ENCODE results near the gene LSG1.
"Not testable (repeated sequence)": the region's sequence is repeated elsewhere in the genome, so short reads cannot be mapped to it uniquely, and the experiment has no call there.

The LSG1 gene

DNA sequence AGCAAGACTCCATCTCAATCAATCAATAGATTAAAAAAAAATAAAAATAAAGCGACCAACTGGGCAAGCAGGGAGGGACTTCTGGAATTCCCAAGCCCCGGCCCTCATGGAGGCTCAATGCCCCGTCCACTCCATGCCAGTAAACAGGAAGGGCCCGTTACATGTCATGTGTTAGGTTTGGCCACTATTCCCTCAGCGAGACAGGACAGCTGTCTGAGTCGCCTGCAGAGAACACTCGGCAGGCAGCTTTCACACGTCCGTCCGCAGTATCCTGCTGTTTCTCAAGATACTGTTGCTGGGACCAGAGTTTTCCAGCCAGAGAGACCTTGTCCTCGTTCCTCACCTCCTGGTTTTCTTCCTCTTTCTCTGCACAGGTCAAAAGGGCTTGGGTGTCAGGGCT lies 56.8 kb downstream of the LSG1 start:
- DNase-seq: no peak

DNA sequence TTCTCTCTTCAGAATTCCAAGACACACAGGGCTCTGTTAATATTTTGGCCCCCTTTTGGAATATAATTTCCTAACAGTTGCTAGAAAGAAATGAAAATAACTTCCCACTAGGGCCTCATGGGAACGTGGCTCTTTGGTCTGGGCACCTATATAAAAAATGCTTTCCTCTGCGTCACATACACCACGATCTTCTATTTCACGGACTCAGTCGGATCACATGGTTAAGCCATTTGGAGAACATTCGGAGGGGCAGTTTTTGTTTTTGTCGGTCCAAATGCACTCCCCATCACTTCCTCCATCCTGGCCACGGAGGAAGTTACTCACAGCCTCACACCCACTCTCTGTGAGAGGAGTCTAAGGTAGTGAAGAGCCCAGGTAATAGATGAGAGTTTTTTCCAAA lies 59.8 kb downstream of the LSG1 start:
- no peak for DNase-seq

DNA sequence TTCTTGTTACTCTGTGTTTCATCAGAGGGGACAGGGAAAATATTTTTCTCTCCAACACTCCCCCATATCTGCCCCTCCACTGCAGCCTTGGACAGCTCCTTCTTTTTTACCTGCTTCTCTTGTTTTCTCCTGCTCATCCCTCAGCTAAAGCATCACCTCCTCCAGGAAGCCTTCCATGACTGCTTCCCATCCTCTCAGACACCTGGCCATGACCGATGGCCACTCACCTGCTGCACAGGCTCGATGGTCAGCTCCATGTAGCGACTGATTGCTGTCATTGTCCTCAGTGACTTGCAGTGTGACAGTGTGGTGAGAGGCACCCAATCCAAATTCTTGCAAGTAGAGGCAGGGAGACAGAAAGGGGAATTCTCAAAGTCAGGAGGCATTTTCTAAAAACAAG lies 61.3 kb downstream of the LSG1 start:
- DNase-seq: no peak

DNA sequence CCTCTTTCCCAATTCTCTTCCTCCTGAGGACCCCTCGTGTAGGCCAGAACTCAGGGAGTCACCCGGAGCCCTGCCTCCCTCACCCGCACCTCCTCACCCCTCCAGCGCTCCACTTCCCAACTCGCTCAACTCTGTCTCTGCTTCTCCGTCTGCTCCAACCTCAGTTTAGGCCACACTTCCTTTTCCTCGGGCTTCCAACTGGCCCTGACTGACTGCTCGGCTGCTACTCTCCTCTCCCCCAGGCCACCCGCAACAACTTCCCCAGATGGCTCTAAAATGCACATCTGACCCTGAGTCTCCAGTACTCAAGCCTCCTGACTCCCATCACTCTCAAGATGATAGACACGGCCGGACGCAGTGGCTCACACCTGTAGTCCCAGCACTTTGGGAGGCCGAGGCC lies 62.4 kb downstream of the LSG1 start:
- DNase-seq: no peak

DNA sequence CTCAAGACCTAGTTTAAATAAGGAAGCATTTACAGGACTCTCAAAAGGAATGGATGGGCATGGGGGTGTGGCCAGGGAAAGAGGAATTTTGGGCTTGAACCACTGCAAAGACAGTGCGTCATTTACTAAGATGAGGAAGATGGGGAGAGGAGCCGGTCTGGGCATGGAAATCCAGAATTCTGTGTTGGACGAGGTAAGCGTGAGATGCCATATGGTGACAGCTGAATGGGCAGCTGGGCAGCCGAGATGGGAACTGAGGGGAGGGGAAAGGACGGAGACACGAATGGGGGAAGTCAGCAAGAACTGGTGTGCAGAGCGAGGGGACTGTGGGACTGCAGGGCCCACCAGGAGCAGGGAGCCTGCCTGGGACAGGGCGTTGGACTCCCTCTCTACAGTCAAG lies 63.0 kb downstream of the LSG1 start:
- DNase-seq: no peak

DNA sequence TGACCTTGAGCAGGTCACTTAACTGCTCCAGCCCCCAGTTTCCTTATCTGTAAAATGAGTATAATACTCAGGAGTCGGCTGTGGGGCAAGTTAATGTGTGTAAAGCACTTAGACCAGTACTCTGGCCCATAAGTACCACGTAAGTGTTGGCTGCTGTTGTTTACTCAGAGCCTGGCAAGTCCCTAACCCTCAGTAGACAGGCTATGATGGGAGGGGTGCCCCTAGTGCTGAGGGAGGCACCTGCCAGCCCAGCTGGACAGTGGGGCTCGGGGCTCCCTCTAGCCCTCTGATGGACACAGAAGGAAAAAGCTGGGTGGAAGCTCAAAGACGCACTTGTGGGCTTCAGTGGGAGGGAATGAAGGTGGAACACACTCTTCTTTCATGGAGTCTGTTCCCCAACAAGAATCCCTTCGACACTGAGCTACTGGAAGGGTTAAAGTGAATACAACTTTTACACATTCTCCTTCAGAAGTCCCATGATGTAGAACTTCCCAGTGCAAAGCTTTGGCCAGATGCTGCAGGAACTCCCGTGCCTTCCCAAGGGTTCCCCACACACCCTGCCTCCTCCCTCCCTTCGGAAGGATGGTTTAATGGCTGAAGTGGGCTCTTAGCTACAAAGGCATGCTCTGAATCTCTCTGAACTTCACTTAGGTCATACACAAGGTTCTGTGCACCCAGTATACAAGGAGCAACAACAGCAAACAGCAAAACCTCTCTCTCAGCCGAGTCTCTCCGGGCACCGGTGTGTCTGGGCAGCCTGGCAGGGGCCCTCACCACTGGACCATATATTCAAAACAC lies 64.2 kb downstream of the LSG1 start:
- DNase-seq: peak; percentile 35

DNA sequence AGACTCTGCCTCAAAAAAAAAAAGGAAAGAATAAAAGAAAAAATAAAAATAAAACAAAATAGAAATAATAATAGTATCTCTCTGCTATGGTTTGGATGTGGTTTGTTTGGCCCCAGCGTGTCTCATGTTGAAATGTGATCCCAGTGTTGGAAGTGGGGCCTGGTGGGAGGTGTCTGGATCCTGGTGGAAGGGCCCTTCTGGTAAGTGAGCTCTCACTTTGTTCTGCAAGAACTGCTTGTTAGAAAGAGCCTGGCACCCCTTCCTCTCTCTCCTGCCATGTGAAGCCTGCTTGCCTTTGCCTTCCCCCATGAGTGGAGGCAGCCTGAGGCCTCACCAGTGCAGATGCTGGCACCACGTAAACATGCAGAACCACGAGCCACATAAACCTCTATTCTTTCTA lies 65.0 kb downstream of the LSG1 start:
- no peak for DNase-seq

DNA sequence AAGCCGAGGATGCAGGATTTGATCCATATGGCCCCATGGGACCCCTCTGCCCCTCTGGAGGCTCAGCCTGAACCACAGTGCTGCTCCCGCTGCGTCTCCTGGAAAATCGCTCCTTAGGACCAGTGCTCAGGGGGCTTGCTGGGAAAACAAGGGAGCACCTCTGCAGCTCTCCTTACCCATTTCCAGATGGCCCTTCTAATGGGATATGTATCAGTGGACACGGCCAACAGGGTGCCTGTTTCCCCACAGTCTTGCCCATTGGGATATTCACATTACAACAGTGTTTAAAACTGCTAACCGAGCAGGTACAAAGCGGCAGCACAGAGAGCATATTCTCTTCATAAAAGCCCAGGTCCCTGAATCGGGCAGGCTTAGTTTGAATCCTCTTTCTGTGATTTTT lies 65.8 kb downstream of the LSG1 start:
- DNase-seq: no peak

DNA sequence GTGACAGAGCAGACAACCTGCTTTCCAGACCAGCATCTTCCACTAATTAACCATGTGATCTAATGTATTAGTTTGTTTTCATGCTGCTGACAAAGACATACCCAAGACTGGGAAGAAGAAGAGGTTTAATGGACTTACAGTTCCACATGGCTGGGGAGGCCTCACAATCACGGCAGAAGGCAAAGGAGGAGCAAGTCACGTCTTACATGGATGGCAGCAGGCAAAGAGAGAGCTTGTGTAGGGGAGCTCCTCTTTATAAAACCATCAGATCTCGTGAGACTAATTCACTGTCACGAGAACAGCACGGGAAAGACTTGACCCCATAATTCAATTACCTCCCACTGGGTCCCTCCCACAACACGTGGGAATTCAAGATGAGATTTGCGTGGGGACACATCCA lies 66.7 kb downstream of the LSG1 start:
- DNase-seq: not testable (repeated sequence)

DNA sequence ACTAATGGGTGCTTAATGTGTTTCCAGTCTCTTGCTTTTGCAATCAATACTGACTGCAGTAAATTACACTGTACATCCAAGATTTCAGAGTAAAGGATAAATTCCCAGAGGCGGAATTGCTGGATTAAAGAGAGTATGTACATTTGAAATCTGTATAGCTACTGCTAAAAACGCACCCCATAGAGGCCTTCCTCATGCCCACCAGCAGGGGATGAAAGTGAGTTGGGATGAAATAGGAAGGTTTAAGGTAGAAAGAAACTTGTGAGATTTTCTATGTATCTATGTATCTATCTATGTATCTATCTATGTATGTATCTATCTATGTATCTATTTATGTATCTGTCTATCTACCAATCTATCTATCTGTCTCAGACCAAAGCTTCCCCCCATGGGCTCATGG lies 67.2 kb downstream of the LSG1 start:
- no peak for DNase-seq

DNA sequence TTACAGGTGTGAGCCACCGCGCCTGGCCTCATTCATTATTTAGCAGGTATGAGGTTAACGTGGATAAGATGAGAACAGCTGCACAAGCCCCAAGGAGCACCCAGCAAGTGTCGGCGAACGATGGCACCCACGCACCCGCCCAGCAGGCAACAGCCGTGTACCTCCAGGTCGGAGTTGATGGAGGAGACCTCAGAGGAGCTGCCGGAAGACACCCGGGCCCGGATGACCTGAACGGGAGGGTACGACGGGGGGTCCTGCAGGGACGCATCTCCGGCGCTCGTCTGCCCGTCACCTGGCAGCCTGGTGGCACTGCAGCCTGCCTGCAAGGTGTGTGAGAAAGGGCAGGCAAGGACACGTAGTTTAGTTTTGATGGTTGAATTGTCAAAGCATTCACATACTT lies 67.9 kb downstream of the LSG1 start:
- no peak for DNase-seq

DNA sequence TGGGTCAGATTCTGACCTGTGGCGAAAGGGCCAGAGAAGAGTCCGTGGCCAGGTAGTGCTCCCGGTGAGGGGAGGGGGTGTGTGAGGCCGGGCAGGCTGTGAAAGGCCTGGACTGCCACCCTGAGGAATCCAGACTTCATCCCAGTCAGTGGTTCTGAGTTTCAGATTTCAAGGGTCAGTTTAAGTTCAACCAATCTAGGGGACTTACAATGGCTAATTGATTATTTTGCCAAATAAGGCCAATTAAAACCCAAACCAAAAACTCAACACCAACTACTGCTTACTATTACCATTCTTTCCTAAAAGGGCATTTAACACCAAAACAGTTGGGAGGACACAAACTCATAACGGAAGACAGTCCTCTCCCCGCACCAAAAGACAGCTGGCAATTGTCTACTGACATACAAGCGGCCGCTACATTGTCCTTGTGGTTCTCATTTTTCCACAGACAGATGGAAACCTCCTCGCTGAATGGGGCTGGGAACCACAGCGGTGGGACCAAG lies 69.3 kb downstream of the LSG1 start:
- no peak for DNase-seq

DNA sequence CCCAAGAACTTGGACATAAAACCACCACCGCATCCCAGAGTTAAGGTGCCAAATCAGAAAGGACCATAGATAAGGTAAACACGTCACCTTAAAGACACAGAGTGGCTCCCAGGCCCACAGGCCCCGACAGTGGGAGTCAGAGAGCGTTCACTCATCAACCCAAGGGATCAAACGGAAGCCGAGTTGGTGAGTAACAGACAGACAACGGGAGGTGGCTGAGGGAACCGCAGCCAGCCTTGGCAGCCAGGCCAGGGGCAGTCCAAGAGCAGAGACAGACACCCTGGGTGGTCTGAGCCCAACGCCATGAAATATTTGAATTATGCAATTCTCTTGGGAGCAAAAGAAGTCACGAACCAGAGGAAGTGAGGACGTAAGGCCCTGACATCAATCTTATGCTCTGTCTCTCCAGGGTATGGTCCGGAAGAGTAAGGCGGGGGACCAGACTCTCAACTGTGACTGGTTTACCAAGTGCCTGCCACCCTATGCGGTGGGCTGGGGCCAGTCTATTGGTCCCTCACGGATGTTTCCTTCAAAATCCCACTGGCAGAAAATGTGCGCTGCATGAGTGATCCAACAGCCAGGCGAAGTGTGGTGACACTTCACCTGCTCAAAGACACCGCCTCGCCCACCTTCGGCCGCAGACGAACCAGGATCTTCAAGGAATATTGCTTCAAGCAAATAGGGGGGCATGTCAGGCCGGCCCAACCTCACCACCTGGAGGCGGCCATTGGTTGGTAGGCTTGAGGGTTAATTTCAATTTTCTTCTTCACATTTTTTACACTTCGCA lies 73.0 kb downstream of the LSG1 start:
- DNase-seq: no peak

DNA sequence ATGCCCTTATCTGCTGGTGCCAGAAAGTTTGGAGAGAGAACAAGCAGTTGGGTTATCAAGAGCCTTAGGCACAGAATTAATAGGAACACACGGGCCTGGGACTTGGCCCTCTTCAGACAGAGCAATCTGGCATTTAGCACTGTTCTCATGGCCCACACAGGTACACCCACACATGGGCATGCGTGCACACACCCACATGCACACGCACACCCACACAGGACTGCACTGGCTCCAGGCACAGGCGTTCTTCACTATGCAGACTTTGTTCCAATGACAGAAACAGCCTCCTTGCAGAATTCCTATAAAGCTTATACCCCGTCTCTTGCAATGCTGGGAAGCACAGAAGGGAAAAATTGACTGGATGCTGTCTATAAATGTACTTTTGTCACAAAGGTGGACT lies 75.1 kb downstream of the LSG1 start:
- no peak for DNase-seq

DNA sequence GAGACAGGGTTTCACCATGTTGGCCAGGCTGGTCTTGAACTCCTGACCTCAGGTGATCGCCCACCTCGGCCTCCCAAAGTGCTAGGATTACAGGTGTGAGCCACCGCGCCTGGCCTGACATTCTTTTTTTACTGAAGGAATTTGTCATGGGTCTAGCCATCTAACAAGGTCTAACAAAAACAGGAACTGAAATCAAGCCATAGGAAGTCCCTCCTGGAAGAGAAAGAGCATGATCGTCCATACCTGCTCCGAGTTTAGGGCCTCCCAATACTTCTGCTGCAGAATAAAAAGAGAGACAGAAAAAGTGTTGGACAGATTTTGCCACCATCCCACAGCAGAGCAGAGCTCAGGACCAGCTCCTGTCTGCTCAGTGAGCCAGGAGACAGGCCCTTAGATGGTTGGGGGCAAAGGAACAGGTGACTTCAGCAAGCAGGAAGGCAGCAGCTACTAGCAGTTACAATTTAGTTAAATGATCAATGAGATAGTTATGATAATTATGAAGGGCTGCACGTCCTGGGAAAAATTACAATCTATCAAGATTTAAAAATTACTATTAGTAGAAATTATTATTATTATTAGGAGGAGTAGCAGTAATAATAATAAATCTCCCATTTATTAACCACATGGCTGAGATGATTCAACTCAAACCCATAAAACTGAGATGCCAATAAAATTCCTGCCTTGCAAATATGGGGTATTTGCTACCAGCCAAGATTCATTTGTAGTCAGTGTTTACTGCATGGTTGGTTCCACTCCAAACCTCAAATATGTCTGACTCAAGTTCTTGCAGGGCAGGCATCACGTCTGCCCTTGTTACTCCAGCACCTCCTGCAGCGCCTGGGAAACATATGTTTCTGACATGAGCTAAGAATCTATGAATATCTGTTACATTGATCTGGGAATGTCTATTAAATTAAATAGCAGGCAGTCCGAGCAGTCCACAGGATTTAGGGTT lies 78.9 kb downstream of the LSG1 start:
- peak; percentile 88 for DNase-seq

All from DMS79 treated with DMSO at 0.1 percent for 48 hours (cell line).